GM18867 (cell line): ENCODE data around the gene MLXIPL.
"Not testable (repeated sequence)": the region's sequence is repeated elsewhere in the genome, so short reads cannot be mapped to it uniquely, and the experiment has no call there.

Experiments
- ATAC-seq: cut with Tn5 transposase; IDR thresholded peaks from one replicate; pipeline ENCODE4 v1.9.1; 2021; ENCODE audit warnings: mild to moderate bottlenecking, moderate library complexity; ENCODE audit not compliant: unreplicated experiment

Gene MLXIPL

GRCh38 chr7:73645643-73646174, 21.4 kb upstream of the MLXIPL start:
- ATAC-seq, result no peak

- ATAC-seq, result no peak
Observed at GRCh38 chr7:73644688-73645286, 20.5 kb upstream of the MLXIPL start.

- ATAC-seq, result no peak
Observed at GRCh38 chr7:73642834-73643233, 18.5 kb upstream of the MLXIPL start.

GRCh38 chr7:73638911-73639310, 14.6 kb upstream of the MLXIPL start:
- ATAC-seq, result no peak

GRCh38 chr7:73635428-73636200, 11.3 kb upstream of the MLXIPL start:
- ATAC-seq, result no peak

GRCh38 chr7:73633844-73634243, 9.5 kb upstream of the MLXIPL start:
- ATAC-seq, result no peak

GRCh38 chr7:73633323-73633722, 9.0 kb upstream of the MLXIPL start:
- ATAC-seq, result no peak

GRCh38 chr7:73631558-73631957, 7.2 kb upstream of the MLXIPL start:
- ATAC-seq, result no peak

GRCh38 chr7:73628504-73628903, 4.2 kb upstream of the MLXIPL start:
- ATAC-seq, result no peak

GRCh38 chr7:73626814-73627213, 2.5 kb upstream of the MLXIPL start:
- no peak for ATAC-seq

- no peak for ATAC-seq
Observed at GRCh38 chr7:73625276-73625675, 954 bp upstream of the MLXIPL start.

- ATAC-seq, result no peak
Observed at GRCh38 chr7:73624669-73625001, 313 bp upstream of the MLXIPL start.

- ATAC-seq, result no peak
Observed at GRCh38 chr7:73622909-73623797, 1.2 kb downstream of the MLXIPL start.

GRCh38 chr7:73622527-73622908, 1.8 kb downstream of the MLXIPL start:
- no peak for ATAC-seq

- ATAC-seq, result no peak
Observed at GRCh38 chr7:73621168-73622063, 2.9 kb downstream of the MLXIPL start.

- not testable (repeated sequence) for ATAC-seq
Observed at GRCh38 chr7:73619394-73619793, 4.9 kb downstream of the MLXIPL start.

GRCh38 chr7:73618538-73618937, 5.8 kb downstream of the MLXIPL start:
- ATAC-seq, result no peak

GRCh38 chr7:73617520-73617919, 6.8 kb downstream of the MLXIPL start:
- not testable (repeated sequence) for ATAC-seq

- ATAC-seq, result no peak
Observed at GRCh38 chr7:73615886-73616285, 8.4 kb downstream of the MLXIPL start.

GRCh38 chr7:73614937-73615336, 9.4 kb downstream of the MLXIPL start:
- ATAC-seq, result not testable (repeated sequence)
